GM12891 (cell line): ENCODE results near the gene CTF1.

Experiments used
- POLR2A ChIP-seq: IDR thresholded peaks from 2 replicates; pipeline ENCODE4 v1.6.1; 2011; ENCODE audit warnings: low read depth, low read length, control low read depth
- POLR2AphosphoS5 ChIP-seq: IDR thresholded peaks from 2 replicates; pipeline ENCODE4 v1.6.1; 2011; ENCODE audit warnings: low read depth, low read length, control low read depth
- TAF1 ChIP-seq: IDR thresholded peaks from 2 replicates; pipeline ENCODE4 v1.6.1; 2011; ENCODE audit warnings: low read depth, low read length, control low read depth

DNA sequence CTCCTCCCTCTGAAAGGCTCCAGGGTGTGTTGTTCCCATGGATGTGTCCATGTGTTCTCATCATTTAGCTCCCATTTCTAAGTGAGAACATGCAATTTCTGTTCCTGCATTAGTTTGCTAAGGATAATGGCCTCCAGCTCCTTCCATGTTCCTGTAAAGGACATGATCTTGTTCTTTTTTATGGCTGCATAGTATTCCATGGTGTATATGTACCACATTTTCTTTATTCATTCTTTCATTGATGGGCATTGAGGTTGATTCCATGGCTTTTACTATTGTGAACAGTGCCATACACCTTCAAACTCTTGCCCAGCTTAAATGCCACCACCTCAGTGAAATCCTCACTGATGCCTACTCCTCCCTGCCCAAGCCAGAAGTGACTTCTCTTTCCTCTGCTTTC is 47.9 kb downstream of the CTF1 start:
- TF ChIP-seq TAF1 (no peak), POLR2A (no peak), POLR2AphosphoS5 (no peak)
